ENCODE measurements around the gene MCRIP1. TPM values are rescaled to one million over a fixed set of nuclear protein-coding genes. Genes with fewer than 3 reads are reported as not detected.

MCRIP1 gene
- total and polyA plus RNA-seq, 7 experiments from 2014 or later: 41.1 to 65.3 (median 53.1) TPM

Other genes starting within 250 kb of the MCRIP1 start
- gene NPLOC4, start 196.2 kb downstream of the MCRIP1 start, total RNA-seq: 100 to 1,000 TPM in 2 of 5 experiments, 10 to 100 TPM in 3; 77.7 to 125 (median 93.6) TPM
- gene NPLOC4, start 196.2 kb downstream of the MCRIP1 start, polyA plus RNA-seq: 10 to 100 TPM; 47.8 to 68.6 TPM
- 1 to 10 TPM in 2 of 5 experiments, under 1 TPM in 3; 0.32 to 1.9 (median 0.51) TPM for gene TSPAN10, start 196.1 kb downstream of the MCRIP1 start, total RNA-seq
- under 1 TPM; 0.33 to 0.98 TPM for gene TSPAN10, start 196.1 kb downstream of the MCRIP1 start, polyA plus RNA-seq
- gene PDE6G, start 176.7 kb downstream of the MCRIP1 start, total RNA-seq: 10 to 100 TPM in 1 of 5 experiments, 1 to 10 TPM in 4; 1.0 to 28.0 (median 1.9) TPM
- gene PDE6G, start 176.7 kb downstream of the MCRIP1 start, polyA plus RNA-seq: 1 to 10 TPM; 2.0 to 2.6 TPM
- gene OXLD1, start 166.7 kb downstream of the MCRIP1 start, total RNA-seq: 10 to 100 TPM; 35.9 to 61.9 (median 47.5) TPM
- 100 to 1,000 TPM; 108 to 123 TPM for gene OXLD1, start 166.7 kb downstream of the MCRIP1 start, polyA plus RNA-seq
- gene CCDC137, start 166.6 kb downstream of the MCRIP1 start, total RNA-seq: 10 to 100 TPM; 16.3 to 33.5 (median 27.1) TPM
- gene CCDC137, start 166.6 kb downstream of the MCRIP1 start, polyA plus RNA-seq: 10 to 100 TPM; 10.0 to 26.0 TPM
- gene ARL16, start 149.5 kb downstream of the MCRIP1 start, total RNA-seq: 10 to 100 TPM; 12.0 to 30.6 (median 30.1) TPM
- gene ARL16, start 149.5 kb downstream of the MCRIP1 start, polyA plus RNA-seq: 10 to 100 TPM; 33.6 to 35.3 TPM
- gene HGS, start 149.3 kb downstream of the MCRIP1 start, total RNA-seq: 100 to 1,000 TPM; 108 to 174 (median 153) TPM
- gene HGS, start 149.3 kb downstream of the MCRIP1 start, polyA plus RNA-seq: 10 to 100 TPM; 19.8 to 40.3 TPM
- 10 to 100 TPM; 21.3 to 83.8 (median 26.6) TPM for gene MRPL12, start 129.9 kb downstream of the MCRIP1 start, total RNA-seq
- gene MRPL12, start 129.9 kb downstream of the MCRIP1 start, polyA plus RNA-seq: 10 to 100 TPM; 46.3 to 51.7 TPM
- 10 to 100 TPM in 1 of 5 experiments, 1 to 10 TPM in 4; 4.0 to 27.4 (median 6.2) TPM for gene SLC25A10, start 121.0 kb downstream of the MCRIP1 start, total RNA-seq
- gene SLC25A10, start 121.0 kb downstream of the MCRIP1 start, polyA plus RNA-seq: 1 to 10 TPM; 3.4 to 5.2 TPM
- gene GCGR, start 29.1 kb downstream of the MCRIP1 start, total RNA-seq: not detected
- not detected for gene GCGR, start 29.1 kb downstream of the MCRIP1 start, polyA plus RNA-seq
- not detected for gene PPP1R27, start 1.8 kb upstream of the MCRIP1 start, total RNA-seq
- under 1 TPM in 1 of 2 donors, not detected in 1; 0.13 TPM for gene PPP1R27, start 1.8 kb upstream of the MCRIP1 start, polyA plus RNA-seq
- gene P4HB, start 27.2 kb upstream of the MCRIP1 start, total RNA-seq: 100 to 1,000 TPM; 188 to 568 (median 304) TPM
- 100 to 1,000 TPM; 161 to 224 TPM for gene P4HB, start 27.2 kb upstream of the MCRIP1 start, polyA plus RNA-seq
- 100 to 1,000 TPM; 308 to 671 (median 465) TPM for gene ARHGDIA, start 38.0 kb upstream of the MCRIP1 start, total RNA-seq
- 100 to 1,000 TPM in 1 of 2 donors, 10 to 100 TPM in 1; 66.5 to 140 TPM for gene ARHGDIA, start 38.0 kb upstream of the MCRIP1 start, polyA plus RNA-seq
- 100 to 1,000 TPM in 1 of 5 experiments, 10 to 100 TPM in 4; 38.3 to 159 (median 83.2) TPM for gene ALYREF, start 58.3 kb upstream of the MCRIP1 start, total RNA-seq
- gene ALYREF, start 58.3 kb upstream of the MCRIP1 start, polyA plus RNA-seq: 10 to 100 TPM; 28.5 to 31.5 TPM
- 100 to 1,000 TPM in 1 of 5 experiments, 10 to 100 TPM in 4; 30.8 to 106 (median 40.5) TPM for gene ANAPC11, start 58.4 kb upstream of the MCRIP1 start, total RNA-seq
- 100 to 1,000 TPM; 245 to 278 TPM for gene ANAPC11, start 58.4 kb upstream of the MCRIP1 start, polyA plus RNA-seq
- under 1 TPM in 4 of 5 experiments, not detected in 1; 0.29 to 0.59 (median 0.54) TPM for gene NPB, start 68.9 kb upstream of the MCRIP1 start, total RNA-seq
- gene NPB, start 68.9 kb upstream of the MCRIP1 start, polyA plus RNA-seq: under 1 TPM in 1 of 2 donors, not detected in 1; 0.20 TPM
- 10 to 100 TPM; 17.5 to 43.6 (median 35.2) TPM for gene PCYT2, start 78.1 kb upstream of the MCRIP1 start, total RNA-seq
- gene PCYT2, start 78.1 kb upstream of the MCRIP1 start, polyA plus RNA-seq: 10 to 100 TPM; 22.4 to 27.0 TPM
- gene SIRT7, start 84.9 kb upstream of the MCRIP1 start, total RNA-seq: 10 to 100 TPM; 56.0 to 81.4 (median 69.7) TPM
- 10 to 100 TPM; 21.6 to 38.7 TPM for gene SIRT7, start 84.9 kb upstream of the MCRIP1 start, polyA plus RNA-seq
- 10 to 100 TPM; 12.9 to 28.1 (median 18.1) TPM for gene MAFG, start 94.4 kb upstream of the MCRIP1 start, total RNA-seq
- 1 to 10 TPM; 2.4 to 2.6 TPM for gene MAFG, start 94.4 kb upstream of the MCRIP1 start, polyA plus RNA-seq
- gene PYCR1, start 104.0 kb upstream of the MCRIP1 start, total RNA-seq: 10 to 100 TPM in 1 of 5 experiments, 1 to 10 TPM in 4; 1.8 to 31.1 (median 2.3) TPM
- gene PYCR1, start 104.0 kb upstream of the MCRIP1 start, polyA plus RNA-seq: 1 to 10 TPM; 4.2 to 4.5 TPM
- not detected for gene MYADML2, start 113.9 kb upstream of the MCRIP1 start, total RNA-seq
- gene MYADML2, start 113.9 kb upstream of the MCRIP1 start, polyA plus RNA-seq: not detected
- under 1 TPM in 1 of 5 experiments, not detected in 4; 0.82 TPM for gene NOTUM, start 127.9 kb upstream of the MCRIP1 start, total RNA-seq
- gene NOTUM, start 127.9 kb upstream of the MCRIP1 start, polyA plus RNA-seq: under 1 TPM in 1 of 2 donors, not detected in 1; 0.35 TPM
- 10 to 100 TPM; 36.4 to 46.7 (median 46.0) TPM for gene ASPSCR1, start 144.3 kb upstream of the MCRIP1 start, total RNA-seq
- gene ASPSCR1, start 144.3 kb upstream of the MCRIP1 start, polyA plus RNA-seq: 10 to 100 TPM; 24.2 to 36.6 TPM
- gene CENPX, start 189.6 kb upstream of the MCRIP1 start, total RNA-seq: 10 to 100 TPM; 25.5 to 71.8 (median 31.8) TPM
- gene CENPX, start 189.6 kb upstream of the MCRIP1 start, polyA plus RNA-seq: 10 to 100 TPM; 62.3 to 72.7 TPM
- 10 to 100 TPM in 4 of 5 experiments, 1 to 10 TPM in 1; 9.2 to 39.1 (median 15.0) TPM for gene LRRC45, start 190.0 kb upstream of the MCRIP1 start, total RNA-seq
- 1 to 10 TPM; 4.1 to 6.3 TPM for gene LRRC45, start 190.0 kb upstream of the MCRIP1 start, polyA plus RNA-seq
- 1 to 10 TPM; 1.3 to 8.5 (median 2.1) TPM for gene RAC3, start 198.4 kb upstream of the MCRIP1 start, total RNA-seq
- gene RAC3, start 198.4 kb upstream of the MCRIP1 start, polyA plus RNA-seq: not detected
- gene DCXR, start 204.4 kb upstream of the MCRIP1 start, total RNA-seq: 100 to 1,000 TPM in 1 of 5 experiments, 10 to 100 TPM in 4; 63.0 to 130 (median 83.6) TPM
- gene DCXR, start 204.4 kb upstream of the MCRIP1 start, polyA plus RNA-seq: 100 to 1,000 TPM; 164 to 228 TPM
- 10 to 100 TPM; 25.0 to 45.5 (median 31.5) TPM for gene RFNG, start 218.5 kb upstream of the MCRIP1 start, total RNA-seq
- 1 to 10 TPM; 4.2 to 6.7 TPM for gene RFNG, start 218.5 kb upstream of the MCRIP1 start, polyA plus RNA-seq
- 10 to 100 TPM; 68.3 to 88.1 (median 71.7) TPM for gene GPS1, start 218.6 kb upstream of the MCRIP1 start, total RNA-seq
- 100 to 1,000 TPM; 105 to 124 TPM for gene GPS1, start 218.6 kb upstream of the MCRIP1 start, polyA plus RNA-seq
- gene DUS1L, start 232.5 kb upstream of the MCRIP1 start, total RNA-seq: 100 to 1,000 TPM; 127 to 157 (median 147) TPM
- gene DUS1L, start 232.5 kb upstream of the MCRIP1 start, polyA plus RNA-seq: 100 to 1,000 TPM in 1 of 2 donors, 10 to 100 TPM in 1; 52.9 to 110 TPM

Measured in naive thymus-derived CD4-positive, alpha-beta T cell (primary cell).